Measurements from ENCODE around the gene RRAGC. TPM values are rescaled to one million over a fixed set of nuclear protein-coding genes. Genes with fewer than 3 reads are reported as not detected.

The RRAGC gene
- polyA plus RNA-seq, 4 donors = 34.1 to 39.9 (median 35.8) TPM

- no peak for DNase-seq (ENCODE audit: low read depth in 4 of 4, low spot score in 3 of 4)
Measured at GRCh38 chr1:38788341-38789336, 70.9 kb downstream of the RRAGC start.

Other genes starting within 250 kb of the RRAGC start
- 10 to 100 TPM; 17.0 to 34.9 (median 32.0) TPM for gene MYCBP, start 13.6 kb upstream of the RRAGC start, polyA plus RNA-seq (ENCODE audit: insufficient read length in 4 of 4)
- gene GJA9, start 21.8 kb upstream of the RRAGC start, polyA plus RNA-seq (ENCODE audit: insufficient read length in 4 of 4) = under 1 TPM in 3 of 4 donors, not detected in 1; 0.22 to 0.35 (median 0.30) TPM
- 1 to 10 TPM in 3 of 4 donors, under 1 TPM in 1; 0.92 to 1.9 (median 1.6) TPM for gene RHBDL2, start 82.1 kb upstream of the RRAGC start, polyA plus RNA-seq (ENCODE audit: insufficient read length in 4 of 4)
- 100 to 1,000 TPM in 3 of 4 donors, 10 to 100 TPM in 1; 61.4 to 108 (median 103) TPM for gene AKIRIN1, start 131.5 kb upstream of the RRAGC start, polyA plus RNA-seq (ENCODE audit: insufficient read length in 4 of 4)
- gene NDUFS5, start 166.6 kb upstream of the RRAGC start, polyA plus RNA-seq (ENCODE audit: insufficient read length in 4 of 4) = 100 to 1,000 TPM; 219 to 323 (median 267) TPM

Data from left renal pelvis (tissue), 4 donors.